Esophagus muscularis mucosa (tissue), 4 donors: Measurements from ENCODE around the gene AGAP1. TPM values are rescaled to one million over a fixed set of nuclear protein-coding genes. Genes with fewer than 3 reads are reported as not detected.

Experiments
- DNase-seq: peaks from one replicate; pipeline ENCODE4 v3.0.0-alpha.2; 2017; ENCODE audit errors: extremely low spot score
- H3K27ac ChIP-seq, 4 donors: fragments of 200-600 bp; sonication (generic); replicated peaks in 1 of 4; 1 replicate in 3 of 4; 2 replicates in 1 of 4; pipeline ENCODE4 v1.5.1; 2016 to 2019; ENCODE audit warnings: mild to moderate bottlenecking in 1 of 4
- H3K27me3 ChIP-seq, 4 donors: fragments of 200-600 bp; sonication (generic); one replicate each; pipeline versions ENCODE4 v1.5.1 to v1.6.0; 2016 to 2019
- H3K36me3 ChIP-seq, 4 donors: fragments of 200-600 bp; sonication (generic); one replicate each; pipeline ENCODE4 v1.5.1; 2016 to 2019
- H3K4me1 ChIP-seq, 4 donors: fragments of 200-600 bp; sonication (generic); one replicate each; pipeline ENCODE4 v1.5.1; 2016 to 2019
- H3K4me3 ChIP-seq, 4 donors: fragments of 200-600 bp; sonication (generic); 1 replicate in 2 of 4; 2 replicates in 2 of 4; pipeline ENCODE4 v1.5.1; 2016 to 2019; ENCODE audit warnings: mild to moderate bottlenecking in 4 of 4, moderate library complexity in 1 of 4
- H3K9me3 ChIP-seq, 4 donors: fragments of 200-600 bp; sonication (generic); 1 replicate in 3 of 4; 2 replicates in 1 of 4; pipeline ENCODE4 v1.5.1; 2016 to 2019
- EP300 ChIP-seq: sonication (generic); formaldehyde crosslinking; IDR thresholded peaks from one replicate; pipeline ENCODE4 v1.6.1; 2017; ENCODE audit warnings: antibody characterized with exemption
- POLR2A ChIP-seq: fragments of 450-650 bp; IDR thresholded peaks from one replicate; pipeline ENCODE4 v1.6.1; 2017; ENCODE audit warnings: antibody characterized with exemption, moderate library complexity, mild to moderate bottlenecking, low read depth
- POLR2AphosphoS5 ChIP-seq, 2 donors: sonication (generic); formaldehyde crosslinking; IDR thresholded peaks; one replicate each; pipeline ENCODE4 v1.6.1; 2017; ENCODE audit warnings: antibody characterized with exemption in 2 of 2
- WGBS: methylation state at CpG from one replicate; pipeline ENCODE4 v1.1.5; 2018; 5-methylcytosine and 5-hydroxymethylcytosine counted together
- intact Hi-C: fragments of 100-400 bp; cut with DNase I; formaldehyde crosslinking; loops from one replicate; pipeline ENCODE4 v1.15.1; 2023
- total RNA-seq, 4 donors: library from RNA; depleted of rRNA; stranded (reverse); fragments of >200 nt; gene quantifications; one replicate each; pipeline versions ENCODE4 v1.1.0 to v1.2.1, GENCODE V29; 2016
- TF ChIP-seq, protein P1 (sequence below), 3 experiments: fragments of 200-600 bp in 2 of 3; fragments of 450-650 bp in 1 of 3; sonication (generic) in 2 of 3; IDR thresholded peaks; one replicate each; pipeline ENCODE4 v1.5.1; 2017 to 2019; ENCODE audit warnings: antibody characterized with exemption in 3 of 3, mild to moderate bottlenecking in 2 of 3, moderate library complexity in 1 of 3

Gene AGAP1
- total RNA-seq, 4 donors from 2014 or later, result 37.9 to 62.4 (median 47.2) TPM

DNA sequence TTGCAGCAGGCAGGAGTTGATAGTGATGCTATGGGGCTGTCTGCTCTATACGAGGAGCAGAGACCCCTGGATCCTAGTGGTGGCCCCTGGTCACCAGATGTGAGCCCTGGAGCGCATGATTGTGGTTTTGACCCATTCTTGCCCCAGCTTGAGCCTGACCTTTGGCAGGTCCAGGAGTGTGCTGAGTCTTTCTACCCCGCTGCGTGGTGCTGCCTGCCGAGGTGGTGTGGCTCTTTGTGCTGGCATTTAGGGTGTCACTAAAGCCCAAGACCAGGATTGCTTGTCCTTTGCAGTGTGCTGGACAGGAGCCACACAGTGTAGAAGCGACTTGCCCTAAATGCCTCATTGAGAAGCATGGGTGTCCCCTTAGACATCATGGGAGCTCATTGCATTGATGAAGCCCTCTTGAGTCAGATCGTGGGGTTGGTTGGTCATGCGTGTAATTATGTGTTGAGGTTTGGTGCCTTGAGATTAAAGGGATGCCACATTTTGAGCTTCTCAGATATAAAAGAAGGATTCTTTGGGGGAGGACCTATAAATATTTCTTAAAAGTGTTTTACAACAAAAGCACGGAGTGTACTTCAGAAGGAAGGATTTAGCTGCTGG is 88.3 kb downstream of the AGAP1 start:
- WGBS, result 97% methylated on average over 8 of the region's 9 CpGs
- H3K4me3 ChIP-seq, result no peak overlapping the region
- TF ChIP-seq POLR2AphosphoS5 (IDR thresholded peaks at IDR 0.05), result no peak
- no peak for TF ChIP-seq EP300
- TF ChIP-seq POLR2A, result no peak
- TF ChIP-seq, protein P1, sequence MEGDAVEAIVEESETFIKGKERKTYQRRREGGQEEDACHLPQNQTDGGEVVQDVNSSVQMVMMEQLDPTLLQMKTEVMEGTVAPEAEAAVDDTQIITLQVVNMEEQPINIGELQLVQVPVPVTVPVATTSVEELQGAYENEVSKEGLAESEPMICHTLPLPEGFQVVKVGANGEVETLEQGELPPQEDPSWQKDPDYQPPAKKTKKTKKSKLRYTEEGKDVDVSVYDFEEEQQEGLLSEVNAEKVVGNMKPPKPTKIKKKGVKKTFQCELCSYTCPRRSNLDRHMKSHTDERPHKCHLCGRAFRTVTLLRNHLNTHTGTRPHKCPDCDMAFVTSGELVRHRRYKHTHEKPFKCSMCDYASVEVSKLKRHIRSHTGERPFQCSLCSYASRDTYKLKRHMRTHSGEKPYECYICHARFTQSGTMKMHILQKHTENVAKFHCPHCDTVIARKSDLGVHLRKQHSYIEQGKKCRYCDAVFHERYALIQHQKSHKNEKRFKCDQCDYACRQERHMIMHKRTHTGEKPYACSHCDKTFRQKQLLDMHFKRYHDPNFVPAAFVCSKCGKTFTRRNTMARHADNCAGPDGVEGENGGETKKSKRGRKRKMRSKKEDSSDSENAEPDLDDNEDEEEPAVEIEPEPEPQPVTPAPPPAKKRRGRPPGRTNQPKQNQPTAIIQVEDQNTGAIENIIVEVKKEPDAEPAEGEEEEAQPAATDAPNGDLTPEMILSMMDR (IDR thresholded peaks at IDR 0.05), result no peak
- no peaks in the 10 kb centered on the region for H3K27me3 ChIP-seq
- no peak for DNase-seq
- no peak overlapping the region for H3K27ac ChIP-seq
- no peaks in the 10 kb centered on the region for H3K36me3 ChIP-seq
- peaks cover 0 to 5% (median under 1%) of the 10 kb centered on the region in 4 donors for H3K4me1 ChIP-seq
- H3K9me3 ChIP-seq, result no peaks in the 10 kb centered on the region
- intact Hi-C loops, result no loop called here

DNA sequence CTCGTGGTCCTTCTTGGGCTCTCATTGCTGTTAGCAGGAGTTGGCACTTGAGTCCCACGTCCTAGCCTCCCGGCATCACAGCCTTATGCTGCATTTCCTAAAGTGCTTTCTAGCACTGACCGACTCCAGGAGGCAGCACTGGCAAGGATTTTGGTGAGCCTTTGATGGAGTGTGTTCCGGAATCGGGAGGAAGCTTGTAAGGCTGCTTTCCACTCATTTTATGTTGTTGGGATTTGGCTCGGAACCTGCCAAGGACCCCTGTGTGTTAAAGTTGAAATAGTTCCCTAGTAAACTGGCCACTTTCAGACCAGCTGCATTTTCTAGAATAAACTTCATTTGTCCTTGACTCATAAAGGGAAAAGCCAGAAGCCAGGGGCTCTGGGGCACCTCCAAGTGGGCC is 88.9 kb downstream of the AGAP1 start:
- intact Hi-C loops, result no loop called here
- no peak for DNase-seq

DNA sequence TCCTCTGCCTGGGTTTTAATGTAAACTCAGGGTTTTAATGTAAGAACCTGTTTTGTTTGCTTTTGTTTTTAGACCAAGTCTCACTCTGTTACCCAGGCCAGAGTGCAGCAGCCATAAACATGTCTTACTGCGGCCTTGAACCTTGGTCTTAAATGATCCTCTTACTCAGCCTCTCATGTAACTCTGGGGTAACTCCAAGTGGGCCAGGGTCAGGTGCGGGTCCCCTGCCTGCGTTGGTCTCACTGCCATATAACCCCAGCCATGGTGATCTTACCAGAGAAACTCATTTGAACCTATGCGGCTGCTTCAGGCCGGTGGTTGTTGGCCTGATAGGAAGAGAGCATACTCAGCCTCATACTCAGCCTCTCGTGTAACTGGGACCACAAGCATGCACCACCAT is 89.3 kb downstream of the AGAP1 start:
- H3K4me1 ChIP-seq, result no peaks in the 10 kb centered on the region
- H3K27ac ChIP-seq, result no peak overlapping the region
- intact Hi-C loops, result no loop called here
- H3K36me3 ChIP-seq, result no peaks in the 10 kb centered on the region
- no peak for DNase-seq
- H3K4me3 ChIP-seq, result no peak overlapping the region
- TF ChIP-seq, protein P1 (IDR thresholded peaks at IDR 0.05), result no peak
- TF ChIP-seq POLR2AphosphoS5 (IDR thresholded peaks at IDR 0.05), result no peak
- no peak for TF ChIP-seq POLR2A
- TF ChIP-seq EP300, result no peak
- WGBS, result 97% methylated on average over 6 of the region's 6 CpGs
- H3K27me3 ChIP-seq, result no peaks in the 10 kb centered on the region
- H3K9me3 ChIP-seq, result no peaks in the 10 kb centered on the region

More for the DNA sequence above, 88.9 kb downstream of the AGAP1 start:
- WGBS, result 86% methylated on average over 7 of the region's 7 CpGs
- Histone ChIP-seq H3K27ac (no peak overlapping the region), H3K4me3 (no peak overlapping the region), H3K9me3 (no peaks in the 10 kb centered on the region), H3K36me3 (no peaks in the 10 kb centered on the region), H3K4me1 (peaks cover 0 to 3% (median 0%) of the 10 kb centered on the region in 4 donors), H3K27me3 (no peaks in the 10 kb centered on the region)
- TF ChIP-seq POLR2A (no peak), POLR2AphosphoS5 (IDR thresholded peaks at IDR 0.05) (no peak), EP300 (no peak)
- TF ChIP-seq, protein P1 (IDR thresholded peaks at IDR 0.05), result no peak

DNA sequence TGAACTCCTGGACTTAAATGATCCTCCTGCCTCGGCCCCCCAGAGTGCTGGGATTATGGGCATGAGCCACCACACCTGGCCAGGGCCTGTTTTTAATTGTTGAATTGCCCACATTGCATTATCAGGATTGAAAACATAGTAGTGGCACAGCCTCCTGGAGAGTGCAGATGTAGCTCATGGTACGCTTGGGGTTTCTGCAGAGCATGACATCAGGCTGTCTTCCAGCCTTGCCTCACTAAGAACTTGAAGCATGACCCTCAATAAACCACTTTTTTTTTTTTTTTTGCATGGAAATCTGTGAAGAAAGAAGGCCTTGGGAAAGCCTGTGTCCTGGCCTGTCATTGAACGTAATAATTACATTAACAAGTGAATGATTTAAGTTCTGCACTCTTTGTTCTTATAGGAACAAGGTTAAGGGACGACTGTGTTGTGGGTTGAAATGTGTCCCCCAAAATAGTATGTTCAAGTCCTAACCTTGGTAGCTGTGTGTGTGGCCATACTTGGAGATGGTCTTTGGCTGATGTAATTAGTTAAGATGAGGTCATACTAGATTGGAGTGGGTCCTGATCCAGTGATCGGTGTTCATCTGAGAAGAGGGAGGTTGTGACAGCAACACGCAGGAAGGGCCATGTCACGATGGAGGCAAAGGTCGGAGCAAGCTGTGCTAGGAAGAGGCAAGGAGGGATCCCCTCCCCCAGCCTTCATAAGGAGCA is 90.2 kb downstream of the AGAP1 start:
- no peaks in the 10 kb centered on the region for H3K4me1 ChIP-seq
- H3K27me3 ChIP-seq, result no peaks in the 10 kb centered on the region
- intact Hi-C loops, result no loop called here
- H3K36me3 ChIP-seq, result no peaks in the 10 kb centered on the region
- no peaks in the 10 kb centered on the region for H3K9me3 ChIP-seq
- no peak overlapping the region for H3K27ac ChIP-seq
- no peak for DNase-seq
- TF ChIP-seq POLR2A, result no peak
- no peak for TF ChIP-seq POLR2AphosphoS5 (IDR thresholded peaks at IDR 0.05)
- no peak for TF ChIP-seq EP300
- TF ChIP-seq, protein P1 (IDR thresholded peaks at IDR 0.05), result no peak
- WGBS, result 91% methylated on average over 8 of the region's 8 CpGs
- H3K4me3 ChIP-seq, result no peak overlapping the region
